Endothelial cell of umbilical vein (primary cell): ENCODE measurements around the gene SMARCC2. TPM values are rescaled to one million over a fixed set of nuclear protein-coding genes. Genes with fewer than 3 reads are reported as not detected.

Experiments used
- BruUV-seq: library from RNA; stranded (reverse); fragments of 400-500 nt; replicated peaks from 2 replicates; lab custom pipeline; 2021; lab: Mats Ljungman, UMichigan
- CTCF ChIA-PET: fragments of 300-600, 350-600 bp; sonication (Branson Sonifier 250); formaldehyde crosslinking; loops from one replicate; lab custom pipeline; 2021; ENCODE audit warnings: antibody characterized with exemption, inconsistent platforms; lab: Charles Lee
- POLR2A ChIA-PET: fragments of 300-600, 350-600 bp; sonication (Branson Sonifier 250); formaldehyde crosslinking; loops from one replicate; lab custom pipeline; 2021; ENCODE audit warnings: antibody characterized with exemption, inconsistent platforms; lab: Charles Lee
- DNase-seq: peaks from one replicate; pipeline ENCODE4 v3.0.0-alpha.2; 2011; ENCODE audit warnings: low read depth, low spot score
- FAIRE-seq: peaks from 2 replicates; lab custom pipeline; 2011; peaks lifted over from hg19 to GRCh38; lab: Jason Lieb, UNC
- H2AFZ ChIP-seq: 2 replicates; pipeline ENCODE4 v1.6.0; 2012; ENCODE audit warnings: low read depth, low read length, control low read depth, inconsistent platforms
- H3K27ac ChIP-seq: 2 replicates; pipeline ENCODE4 v1.5.1; 2011; ENCODE audit warnings: low read depth, mild to moderate bottlenecking, control low read depth, low read length, moderate library complexity; ENCODE audit not compliant: insufficient read depth
- H3K27me3 ChIP-seq, 2 experiments: 2 replicates each; pipeline versions ENCODE4 v1.6.0 to v1.6.1; 2011; ENCODE audit warnings: low read length in 2 of 2, mixed read lengths in 1 of 2; ENCODE audit not compliant: control insufficient read depth in 2 of 2, insufficient read depth in 2 of 2
- H3K36me3 ChIP-seq, 2 experiments: 2 replicates in 1 of 2; 3 replicates in 1 of 2; pipeline ENCODE4 v1.5.1; 2011; ENCODE audit warnings: low read length in 2 of 2, mild to moderate bottlenecking in 1 of 2, moderate library complexity in 1 of 2; ENCODE audit not compliant: control insufficient read depth in 2 of 2, insufficient read depth in 2 of 2; ENCODE audit errors: extremely low read depth in 1 of 2
- H3K4me1 ChIP-seq: 3 replicates; pipeline ENCODE4 v1.5.1; 2011; ENCODE audit warnings: mild to moderate bottlenecking, low read length; ENCODE audit not compliant: control insufficient read depth, insufficient read depth; ENCODE audit errors: extremely low read depth
- H3K4me2 ChIP-seq: 2 replicates; pipeline ENCODE4 v1.6.1; 2011; ENCODE audit warnings: low read length, control low read depth, mixed read lengths; ENCODE audit not compliant: insufficient read depth
- H3K4me3 ChIP-seq, 3 experiments: fragments of 200-600 bp in 1 of 3; sonication (generic), shearing (Covaris generic) in 1 of 3; replicated peaks in 1 of 3; 2 replicates each; pipeline ENCODE4 v1.5.1; 2011 to 2016; ENCODE audit warnings: control low read depth in 3 of 3, low read length in 3 of 3, mild to moderate bottlenecking in 2 of 3, inconsistent platforms in 1 of 3, low read depth in 1 of 3, moderate library complexity in 1 of 3; ENCODE audit not compliant: insufficient read depth in 1 of 3
- H3K79me2 ChIP-seq: 2 replicates; pipeline ENCODE4 v1.6.0; 2012; ENCODE audit warnings: low read length, inconsistent platforms; ENCODE audit not compliant: control insufficient read depth, insufficient read depth
- H3K9ac ChIP-seq: replicated peaks from 2 replicates; pipeline ENCODE3; 2011; ENCODE audit warnings: low read length, control low read depth; ENCODE audit not compliant: insufficient read depth; ENCODE audit errors: extremely low read depth
- H3K9me1 ChIP-seq: replicated peaks from 3 replicates; pipeline ENCODE4 v1.6.0; 2011; ENCODE audit warnings: mild to moderate bottlenecking, low read length; ENCODE audit not compliant: control insufficient read depth, insufficient read depth; ENCODE audit errors: extremely low read depth
- H3K9me3 ChIP-seq: replicated peaks from 2 replicates; pipeline ENCODE4 v1.5.1; 2012; ENCODE audit warnings: low read length, inconsistent platforms; ENCODE audit not compliant: control insufficient read depth, insufficient read depth
- H4K20me1 ChIP-seq: replicated peaks from 2 replicates; pipeline ENCODE3; 2011; ENCODE audit warnings: mild to moderate bottlenecking, low read length; ENCODE audit not compliant: control insufficient read depth, insufficient read depth; ENCODE audit errors: extremely low read depth
- CTCF ChIP-seq, 2 donors: IDR thresholded peaks; 1 replicate in 1 of 2; 2 replicates in 1 of 2; pipeline ENCODE4 v1.5.1; 2011; ENCODE audit warnings: low read length in 2 of 2, mild to moderate bottlenecking in 2 of 2, moderate library complexity in 2 of 2, control low read depth in 1 of 2, inconsistent platforms in 1 of 2, low read depth in 1 of 2; ENCODE audit not compliant: insufficient read depth in 1 of 2; ENCODE audit errors: extremely low read depth in 1 of 2
- MYC ChIP-seq: IDR thresholded peaks from one replicate; pipeline ENCODE4 v1.6.1; 2011; ENCODE audit warnings: mild to moderate bottlenecking, low read depth, low read length
- POLR2A ChIP-seq: IDR thresholded peaks from 2 replicates; pipeline ENCODE4 v1.6.1; 2012; ENCODE audit warnings: low read depth, mild to moderate bottlenecking, control low read depth, low read length
- dilution Hi-C: fragments of 300-500 bp; cut with MboI; formaldehyde crosslinking; loops from one replicate; pipeline ENCODE4 v1.15.0; 2019; ENCODE audit warnings: low sequenced_read_pairs; ENCODE audit not compliant: extremely low pct_ligation_motif_present
- intact Hi-C: fragments of 100-400 bp; cut with micrococcal nuclease; formaldehyde crosslinking; loops from one replicate; pipeline ENCODE4 v1.10.0; 2022
- polyA plus RNA-seq, 4 experiments: library from polyadenylated mRNA; depleted of rRNA in 3 of 4; stranded (reverse) in 3 of 4; unstranded in 1 of 4; fragments of >200 nt; gene quantifications; 2 replicates each; pipeline versions ENCODE4 v1.2.1 to v1.2.3, GENCODE V29; 2011 to 2012; ENCODE audit warnings: missing spikeins in 1 of 4
- total RNA-seq: library from RNA; stranded (reverse); gene quantifications from 2 replicates; pipeline ENCODE4 v1.2.3, GENCODE V29; 2021

The SMARCC2 gene
- total and polyA plus RNA-seq, 2 donors (not counting 3 experiments of a cell fraction or from before 2014, with no cell fraction given): 51.9 to 121 TPM

- ChIA-PET CTCF (interaction anchor here (0.6 to 8.5 kb wide), 20 partner anchors 8 to 301 kb away, joined by 3 to 63 read pairs (median 4); partner anchors contain the start of genes ANKRD52, ESYT1, RNF41 and SLC39A5), POLR2A (interaction anchor here (1.4 to 2.8 kb wide), 2 partner anchors 15 to 88 kb away, joined by 3 to 12 read pairs; partner anchors contain the start of genes RNF41 and ZC3H10)
- Histone ChIP-seq H3K4me1 (peaks cover 17% of the 10 kb centered on the region), H3K27me3 (no peaks in the 10 kb centered on the region), H4K20me1 (no peaks in the 10 kb centered on the region), H3K27ac (no peak overlapping the region), H3K4me2 (no peak overlapping the region), H3K79me2 (no peaks in the 10 kb centered on the region), H3K36me3 (peaks cover 12 to 43% of the 10 kb centered on the region in 2 experiments), H3K4me3 (no peak overlapping the region), H3K9me3 (no peaks in the 10 kb centered on the region), H3K9me1 (no peaks in the 10 kb centered on the region), H2AFZ (no peak overlapping the region), H3K9ac (no peak overlapping the region)
- FAIRE-seq (peak; percentile 66), DNase-seq (peak; percentile 52)
- dilution Hi-C loops: no loop called here
- intact Hi-C loops: loop anchor here (1.0 kb wide), 2 partner anchors 8 to 18 kb away; partner anchors contain the start of gene NABP2
- TF ChIP-seq MYC: no peak
- peak; percentile 63 to 73 for TF ChIP-seq CTCF (IDR thresholded peaks at IDR 0.05; ENCODE audit: extremely low read depth in 1 of 2, insufficient read depth in 1 of 2, low read depth in 1 of 2, low read length in 2 of 2)
- peak; percentile 30 for TF ChIP-seq POLR2A
- BruUV-seq: no TSS peak
Measured at GRCh38 chr12:56206452-56207166, 17.3 kb upstream of the SMARCC2 start.

- Histone ChIP-seq H2AFZ (no peak overlapping the region), H3K4me1 (peaks cover 17% of the 10 kb centered on the region), H4K20me1 (no peaks in the 10 kb centered on the region), H3K36me3 (peaks cover 12 to 38% of the 10 kb centered on the region in 2 experiments), H3K4me2 (no peak overlapping the region), H3K79me2 (no peaks in the 10 kb centered on the region), H3K27ac (no peak overlapping the region), H3K9ac (no peak overlapping the region), H3K9me3 (no peaks in the 10 kb centered on the region), H3K4me3 (no peak overlapping the region), H3K9me1 (no peaks in the 10 kb centered on the region), H3K27me3 (no peaks in the 10 kb centered on the region)
- TF ChIP-seq CTCF (IDR thresholded peaks at IDR 0.05; ENCODE audit: extremely low read depth in 1 of 2, insufficient read depth in 1 of 2, low read depth in 1 of 2, low read length in 2 of 2): peak in 1 of 2 donors; percentile 31
- TF ChIP-seq POLR2A: no peak
- intact Hi-C loops (no loop called here), dilution Hi-C loops (no loop called here)
- FAIRE-seq (no peak), DNase-seq (peak; percentile 65)
- ChIA-PET POLR2A (interaction anchor here (1.4 to 2.8 kb wide), 2 partner anchors 16 to 87 kb away, joined by 3 to 12 read pairs; partner anchors contain the start of genes RNF41 and ZC3H10), CTCF (interaction anchor here (0.5 to 8.5 kb wide), 12 partner anchors 9 to 259 kb away, joined by 3 to 63 read pairs (median 6); partner anchors contain the start of genes ANKRD52, ESYT1, RNF41 and SMARCC2)
- no TSS peak for BruUV-seq
Measured at GRCh38 chr12:56205445-56205844, 16.2 kb upstream of the SMARCC2 start.
